Spinal cord (tissue), 10 donors: ENCODE measurements around the gene SLC1A3. TPM values are rescaled to one million over a fixed set of nuclear protein-coding genes. Genes with fewer than 3 reads are reported as not detected.

ENCODE experiments used
- DNase-seq, 6 donors: peaks; one replicate each; pipeline versions ENCODE4 v3.0.0 to v3.0.0-alpha.2; 2013 to 2015; ENCODE audit warnings: low spot score in 6 of 6, low read depth in 4 of 6
- H3K27ac ChIP-seq: one replicate; pipeline ENCODE4 v1.5.1; 2013; ENCODE audit warnings: low read depth, low read length, control low read depth
- H3K27me3 ChIP-seq: one replicate; pipeline ENCODE4 v1.6.1; 2013; ENCODE audit warnings: low read length; ENCODE audit not compliant: control insufficient read depth, insufficient read depth
- H3K36me3 ChIP-seq: one replicate; pipeline ENCODE4 v1.6.1; 2013; ENCODE audit warnings: low read length; ENCODE audit not compliant: control insufficient read depth, insufficient read depth
- H3K4me1 ChIP-seq: one replicate; pipeline ENCODE4 v1.6.1; 2013; ENCODE audit warnings: low read length; ENCODE audit not compliant: control insufficient read depth, insufficient read depth
- H3K4me3 ChIP-seq: one replicate; pipeline ENCODE4 v1.5.1; 2013; ENCODE audit warnings: low read depth, low read length, control low read depth
- H3K9me3 ChIP-seq: one replicate; pipeline ENCODE4 v1.6.1; 2013; ENCODE audit warnings: low read length; ENCODE audit not compliant: control insufficient read depth, insufficient read depth
- WGBS: methylation state at CpG from one replicate; pipeline ENCODE4 v1.1.5; 2013; ENCODE audit warnings: missing lambda C conversion rate; ENCODE audit not compliant: insufficient coverage; 5-methylcytosine and 5-hydroxymethylcytosine counted together
- polyA plus RNA-seq, 2 donors: library from polyadenylated mRNA; unstranded; fragments of 120-200 nt; gene quantifications; one replicate each; pipeline ENCODE4 v1.2.1, GENCODE V29; 2013; ENCODE audit not compliant: insufficient read length in 2 of 2
- total RNA-seq, 2 donors: library from RNA; depleted of rRNA in 1 of 2; stranded (reverse); fragments of 120-200 nt in 1 of 2; fragments of >200 nt in 1 of 2; gene quantifications; one replicate each; pipeline versions ENCODE4 v1.2.3 to v1.2.4, GENCODE V29; 2013 to 2014
- donor health status: healthy.

The SLC1A3 gene
- total and polyA plus RNA-seq, 4 donors = 456 to 738 (median 465) TPM

- no peak for DNase-seq
- 79% methylated on average over 7 of the region's 8 CpGs for WGBS
- no peak overlapping the region for H3K27ac ChIP-seq
Observed at GRCh38 chr5:36629729-36630128, 23.3 kb downstream of the SLC1A3 start.

GRCh38 chr5:36630201-36631145 lies 24.1 kb downstream of the SLC1A3 start:
- no peak for DNase-seq
- Histone ChIP-seq H3K9me3 (no peaks in the 10 kb centered on the region), H3K4me3 (no peak overlapping the region), H3K4me1 (no peaks in the 10 kb centered on the region), H3K36me3 (peaks cover 4% of the 10 kb centered on the region), H3K27me3 (no peaks in the 10 kb centered on the region), H3K27ac (no peak overlapping the region)
- no CpG with 5 or more reads among the region's 1 CpG for WGBS

More at GRCh38 chr5:36629729-36630128, 23.3 kb downstream of the SLC1A3 start:
- Histone ChIP-seq H3K4me3 (no peak overlapping the region), H3K36me3 (peaks cover 4% of the 10 kb centered on the region), H3K9me3 (no peaks in the 10 kb centered on the region), H3K4me1 (no peaks in the 10 kb centered on the region), H3K27me3 (no peaks in the 10 kb centered on the region)

- no CpG with 5 or more reads among the region's 1 CpG for WGBS
- Histone ChIP-seq H3K4me1 (no peaks in the 10 kb centered on the region), H3K27me3 (no peaks in the 10 kb centered on the region), H3K36me3 (peaks cover 4% of the 10 kb centered on the region), H3K27ac (no peak overlapping the region), H3K4me3 (no peak overlapping the region), H3K9me3 (no peaks in the 10 kb centered on the region)
- DNase-seq = no peak
Observed at GRCh38 chr5:36631154-36631553, 24.7 kb downstream of the SLC1A3 start.

- no peaks in the 10 kb centered on the region for H3K9me3 ChIP-seq
- H3K27ac ChIP-seq = no peak overlapping the region
- no peaks in the 10 kb centered on the region for H3K4me1 ChIP-seq
- DNase-seq = no peak
- H3K4me3 ChIP-seq = no peak overlapping the region
- peaks cover 6% of the 10 kb centered on the region for H3K36me3 ChIP-seq
- no peaks in the 10 kb centered on the region for H3K27me3 ChIP-seq
- 50% methylated on average over 2 of the region's 5 CpGs for WGBS
Observed at GRCh38 chr5:36631620-36632362, 25.4 kb downstream of the SLC1A3 start.

- no peak overlapping the region for H3K27ac ChIP-seq
- H3K9me3 ChIP-seq = no peaks in the 10 kb centered on the region
- no peak overlapping the region for H3K4me3 ChIP-seq
- no peaks in the 10 kb centered on the region for H3K27me3 ChIP-seq
- peaks cover 6% of the 10 kb centered on the region for H3K36me3 ChIP-seq
- H3K4me1 ChIP-seq = no peaks in the 10 kb centered on the region
- no peak for DNase-seq
Observed at GRCh38 chr5:36632363-36632664, 25.9 kb downstream of the SLC1A3 start.

- 81% methylated on average over 5 of the region's 9 CpGs for WGBS
- DNase-seq = no peak
- Histone ChIP-seq H3K27me3 (no peaks in the 10 kb centered on the region), H3K9me3 (no peaks in the 10 kb centered on the region), H3K4me1 (no peaks in the 10 kb centered on the region), H3K4me3 (no peak overlapping the region), H3K36me3 (peaks cover 3% of the 10 kb centered on the region), H3K27ac (no peak overlapping the region)
Observed at GRCh38 chr5:36635721-36636390, 29.4 kb downstream of the SLC1A3 start.

- no peak overlapping the region for H3K4me3 ChIP-seq
- H3K36me3 ChIP-seq = peaks cover 3% of the 10 kb centered on the region
- 100% methylated on average over 2 of the region's 4 CpGs for WGBS
- H3K4me1 ChIP-seq = no peaks in the 10 kb centered on the region
- H3K27ac ChIP-seq = no peak overlapping the region
- no peak for DNase-seq
- no peaks in the 10 kb centered on the region for H3K9me3 ChIP-seq
- H3K27me3 ChIP-seq = no peaks in the 10 kb centered on the region
Observed at GRCh38 chr5:36637101-36637500, 30.7 kb downstream of the SLC1A3 start.

GRCh38 chr5:36637516-36637915 lies 31.1 kb downstream of the SLC1A3 start:
- peaks cover 3% of the 10 kb centered on the region for H3K36me3 ChIP-seq
- no peak overlapping the region for H3K4me3 ChIP-seq
- H3K4me1 ChIP-seq = no peaks in the 10 kb centered on the region
- H3K27me3 ChIP-seq = no peaks in the 10 kb centered on the region
- H3K27ac ChIP-seq = no peak overlapping the region
- no peak for DNase-seq
- no CpG with 5 or more reads among the region's 1 CpG for WGBS
- H3K9me3 ChIP-seq = no peaks in the 10 kb centered on the region

- H3K27ac ChIP-seq = no peak overlapping the region
- WGBS = 52% methylated on average over 4 of the region's 4 CpGs
Observed at GRCh38 chr5:36638056-36638455, 31.6 kb downstream of the SLC1A3 start.

More at GRCh38 chr5:36638056-36638455, 31.6 kb downstream of the SLC1A3 start:
- no peak for DNase-seq
- H3K36me3 ChIP-seq = peaks cover 3% of the 10 kb centered on the region
- H3K4me1 ChIP-seq = no peaks in the 10 kb centered on the region
- no peak overlapping the region for H3K4me3 ChIP-seq
- H3K9me3 ChIP-seq = no peaks in the 10 kb centered on the region
- no peaks in the 10 kb centered on the region for H3K27me3 ChIP-seq
